ENCODE results near the gene LRRN2. TPM values are rescaled to one million over a fixed set of nuclear protein-coding genes. Genes with fewer than 3 reads are reported as not detected.

Gene LRRN2
- total RNA-seq, 1 experiment from 2014 or later, result 5.8 TPM

- Histone ChIP-seq H3K4me2 (ENCODE audit: insufficient read depth, insufficient read length, low read length) (no peak overlapping the region), H3K27me3 (ENCODE audit: insufficient read depth, low read length) (no peaks in the 10 kb centered on the region), H2BK20ac (ENCODE audit: low read depth, low read length, poor library complexity, severe bottlenecking) (no peak overlapping the region), H3K56ac (ENCODE audit: insufficient read length, low read depth, low read length) (no peak overlapping the region), H2AFZ (ENCODE audit: low read length) (no peak overlapping the region), H3K79me2 (ENCODE audit: insufficient read depth, low read length) (no peaks in the 10 kb centered on the region), H4K91ac (ENCODE audit: insufficient read length, low read depth, low read length) (no peak overlapping the region), H4K20me1 (ENCODE audit: control insufficient read depth, insufficient read depth, insufficient read length) (no peaks in the 10 kb centered on the region), H3K9ac (ENCODE audit: extremely low read depth, insufficient read length, low read length) (no peak overlapping the region), H2BK120ac (ENCODE audit: low read depth, low read length, poor library complexity, severe bottlenecking) (no peak overlapping the region), H2AK5ac (ENCODE audit: insufficient read length, low read length) (no peak overlapping the region), H3K18ac (ENCODE audit: insufficient read length, low read depth, low read length) (no peak overlapping the region), H4K5ac (ENCODE audit: insufficient read length, low read depth, low read length) (no peak overlapping the region), H3K23ac (ENCODE audit: insufficient read length, low read depth, low read length) (no peak overlapping the region), H4K8ac (replicated peaks; ENCODE audit: insufficient read length, low read depth, low read length) (no peak overlapping the region), H2BK15ac (ENCODE audit: low read depth, low read length) (no peak overlapping the region), H2BK5ac (ENCODE audit: insufficient read length, low read length) (no peak overlapping the region), H3T11ph (ENCODE audit: low read length) (no peak overlapping the region), H3K4me1 (ENCODE audit: insufficient read depth, low read length) (no peaks in the 10 kb centered on the region; the same call in 1 of the 2 replicates), H2BK12ac (ENCODE audit: insufficient read length, low read depth, low read length) (no peak overlapping the region), H3K14ac (ENCODE audit: insufficient read depth, low read length) (no peak overlapping the region), H3K27ac (ENCODE audit: insufficient read length, low read depth, low read length) (no peak overlapping the region), H3K4ac (ENCODE audit: low read depth, low read length) (no peak overlapping the region), H3K79me1 (ENCODE audit: insufficient read depth, low read depth, low read length, poor library complexity, severe bottlenecking) (no peaks in the 10 kb centered on the region), H3K23me2 (ENCODE audit: insufficient read length, low read depth, low read length, poor library complexity, severe bottlenecking) (no peaks in the 10 kb centered on the region), H3K9me3 (ENCODE audit: control insufficient read depth, low read depth, low read length) (no peaks in the 10 kb centered on the region)
- no peak for DNase-seq
- Mint-ChIP-seq H3K9me3 (peaks cover 0 to 7% of the 10 kb centered on the region in 2 experiments; a peak in 2 of 5 replicates), H3K36me3 (ENCODE audit: insufficient read depth in 1 of 3, low read depth in 3 of 3) (peaks cover 0 to 7% (median 4%) of the 10 kb centered on the region in 3 experiments; a peak in 5 of 7 replicates), H3K4me3 (no peak overlapping the region), H3K27me3 (ENCODE audit: low read depth) (peaks cover 6% of the 10 kb centered on the region), H3K4me1 (peaks cover 16 to 32% of the 10 kb centered on the region in 2 experiments), H3K27ac (no peak overlapping the region)
- TF ChIP-seq CTCF (conservative IDR thresholded peaks at IDR 0.05), result no peak
- no CpG with 5 or more reads among the region's 12 CpGs for WGBS (ENCODE audit: extremely low coverage, insufficient read length, low lambda C conversion rate)
Observed at GRCh38 chr1:204624631-204625216, 60.8 kb downstream of the LRRN2 start.
